HL-60 (cell line): ENCODE data around the gene C11orf91.

Experiments
- DNase-seq, 2 experiments: peaks; one replicate each; pipeline ENCODE4 v3.0.0-alpha.2; 2010 to 2020; ENCODE audit warnings: low read depth in 1 of 2, low spot score in 1 of 2
- H3K27ac ChIP-seq: fragments of 250-450 bp; sonication (Bioruptor Pico); replicated peaks from 2 replicates; pipeline ENCODE4 v1.5.1; 2020; ENCODE audit warnings: mild to moderate bottlenecking, moderate library complexity
- H3K27me3 ChIP-seq: fragments of 250-450 bp; sonication (Bioruptor Pico); 2 replicates; pipeline ENCODE4 v1.5.1; 2021; ENCODE audit warnings: mild to moderate bottlenecking, moderate library complexity; ENCODE audit not compliant: insufficient read depth, poor library complexity, severe bottlenecking
- H3K4me3 ChIP-seq: replicated peaks from 2 replicates; pipeline ENCODE4 v1.5.1; 2011; ENCODE audit warnings: mild to moderate bottlenecking, control low read depth, low read length; ENCODE audit not compliant: insufficient read depth
- GABPA ChIP-seq: IDR thresholded peaks from 2 replicates; pipeline ENCODE4 v1.6.1; 2012; ENCODE audit warnings: low read depth
- POLR2AphosphoS5 ChIP-seq: IDR thresholded peaks from 2 replicates; pipeline ENCODE4 v1.6.1; 2012; ENCODE audit warnings: low read depth
- REST ChIP-seq: IDR thresholded peaks from 2 replicates; pipeline ENCODE4 v1.6.1; 2012; ENCODE audit warnings: low read depth; ENCODE audit not compliant: insufficient replicate concordance
- SPI1 ChIP-seq: IDR thresholded peaks from 2 replicates; pipeline ENCODE4 v1.6.1; 2012; ENCODE audit warnings: low read depth, mild to moderate bottlenecking, borderline replicate concordance
- TF ChIP-seq, protein P1 (sequence below): IDR thresholded peaks from one replicate; pipeline ENCODE4 v1.5.1; 2011; ENCODE audit warnings: low read length, control low read depth, inconsistent platforms; ENCODE audit not compliant: insufficient read depth

Gene C11orf91

DNA sequence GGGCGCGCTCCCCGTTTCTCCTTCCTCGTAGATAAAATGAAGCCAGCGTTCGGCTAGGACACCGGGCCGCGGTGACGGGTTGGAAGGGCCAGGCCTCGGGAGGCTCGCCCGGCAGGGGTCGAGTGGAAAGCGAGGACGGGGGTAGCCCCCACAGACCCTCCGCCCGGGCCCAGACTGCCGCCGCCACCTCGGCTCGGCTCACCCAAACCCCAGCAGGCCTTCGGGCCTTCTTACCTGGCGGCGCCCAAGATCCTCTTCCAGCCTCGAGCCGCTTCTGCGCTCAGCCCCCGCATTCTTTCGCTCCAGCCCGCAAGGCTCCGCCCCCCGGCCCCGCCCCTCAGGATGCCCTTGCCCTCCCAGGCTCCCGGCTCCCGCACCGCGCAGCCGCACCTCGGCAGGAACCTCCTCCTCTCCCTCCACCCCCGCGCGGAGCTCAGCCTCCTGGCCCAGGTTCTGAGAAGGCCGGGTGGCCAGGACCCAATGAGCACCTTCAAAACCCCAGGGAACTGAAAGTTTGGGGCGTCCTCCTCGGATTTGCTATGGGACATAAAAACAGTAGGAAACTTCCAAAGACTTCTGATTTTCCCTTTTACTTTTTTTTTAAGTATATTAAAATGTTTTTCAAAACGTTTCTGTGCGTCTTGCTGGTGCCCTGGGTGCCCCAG lies 35.7 kb upstream of the C11orf91 start, which contains the start of gene CD59:
CD59 (minus strand) TSS at position 276 of the 665 bp plus-strand sequence. CDS start 13,978 bp downstream, outside the sequence.
- peak; percentile 72 to 93 for DNase-seq
- H3K4me3 ChIP-seq = peak within 1 kb of the TSS; percentile 69
- TF ChIP-seq GABPA = no peak
- TF ChIP-seq SPI1 = no peak
- no peak for TF ChIP-seq REST
- TF ChIP-seq POLR2AphosphoS5 = peak; percentile 71
- TF ChIP-seq, protein P1, sequence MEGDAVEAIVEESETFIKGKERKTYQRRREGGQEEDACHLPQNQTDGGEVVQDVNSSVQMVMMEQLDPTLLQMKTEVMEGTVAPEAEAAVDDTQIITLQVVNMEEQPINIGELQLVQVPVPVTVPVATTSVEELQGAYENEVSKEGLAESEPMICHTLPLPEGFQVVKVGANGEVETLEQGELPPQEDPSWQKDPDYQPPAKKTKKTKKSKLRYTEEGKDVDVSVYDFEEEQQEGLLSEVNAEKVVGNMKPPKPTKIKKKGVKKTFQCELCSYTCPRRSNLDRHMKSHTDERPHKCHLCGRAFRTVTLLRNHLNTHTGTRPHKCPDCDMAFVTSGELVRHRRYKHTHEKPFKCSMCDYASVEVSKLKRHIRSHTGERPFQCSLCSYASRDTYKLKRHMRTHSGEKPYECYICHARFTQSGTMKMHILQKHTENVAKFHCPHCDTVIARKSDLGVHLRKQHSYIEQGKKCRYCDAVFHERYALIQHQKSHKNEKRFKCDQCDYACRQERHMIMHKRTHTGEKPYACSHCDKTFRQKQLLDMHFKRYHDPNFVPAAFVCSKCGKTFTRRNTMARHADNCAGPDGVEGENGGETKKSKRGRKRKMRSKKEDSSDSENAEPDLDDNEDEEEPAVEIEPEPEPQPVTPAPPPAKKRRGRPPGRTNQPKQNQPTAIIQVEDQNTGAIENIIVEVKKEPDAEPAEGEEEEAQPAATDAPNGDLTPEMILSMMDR = no peak
- H3K27me3 ChIP-seq = no peaks in the 10 kb centered on the region
- H3K27ac ChIP-seq = peak within 1 kb of the TSS; percentile 68

- peak; percentile 22 to 73 for DNase-seq
- H3K27ac ChIP-seq = peak overlapping the region; percentile 68
- peak overlapping the region; percentile 69 for H3K4me3 ChIP-seq
- H3K27me3 ChIP-seq = no peaks in the 10 kb centered on the region
- TF ChIP-seq SPI1 (peak; percentile 87), REST (no peak), POLR2AphosphoS5 (0 out of 2 replicates have a peak, but pooled peaks have one; percentile 47), GABPA (no peak)
- TF ChIP-seq, protein P1 = no peak
These were observed 34.9 kb upstream of the C11orf91 start for GRCh38 chr11:33735271-33736147.

- peak in 1 of 2 experiments; percentile 12 for DNase-seq
- Histone ChIP-seq H3K27me3 (no peaks in the 10 kb centered on the region), H3K27ac (peak overlapping the region; percentile 68), H3K4me3 (peak overlapping the region; percentile 69)
- TF ChIP-seq, protein P1 = no peak
- TF ChIP-seq POLR2AphosphoS5 (no peak), REST (no peak), SPI1 (no peak), GABPA (no peak)
These were observed 34.0 kb upstream of the C11orf91 start for GRCh38 chr11:33734441-33735270.
